Activated naive CD4-positive, alpha-beta T cell (primary cell): Measurements from ENCODE around the gene EPN1.

ENCODE experiments used
- DNase-seq, 4 experiments: peaks; one replicate each; lab custom pipeline; 2025; lab: John Stamatoyannopoulos, UW

EPN1 gene

DNA sequence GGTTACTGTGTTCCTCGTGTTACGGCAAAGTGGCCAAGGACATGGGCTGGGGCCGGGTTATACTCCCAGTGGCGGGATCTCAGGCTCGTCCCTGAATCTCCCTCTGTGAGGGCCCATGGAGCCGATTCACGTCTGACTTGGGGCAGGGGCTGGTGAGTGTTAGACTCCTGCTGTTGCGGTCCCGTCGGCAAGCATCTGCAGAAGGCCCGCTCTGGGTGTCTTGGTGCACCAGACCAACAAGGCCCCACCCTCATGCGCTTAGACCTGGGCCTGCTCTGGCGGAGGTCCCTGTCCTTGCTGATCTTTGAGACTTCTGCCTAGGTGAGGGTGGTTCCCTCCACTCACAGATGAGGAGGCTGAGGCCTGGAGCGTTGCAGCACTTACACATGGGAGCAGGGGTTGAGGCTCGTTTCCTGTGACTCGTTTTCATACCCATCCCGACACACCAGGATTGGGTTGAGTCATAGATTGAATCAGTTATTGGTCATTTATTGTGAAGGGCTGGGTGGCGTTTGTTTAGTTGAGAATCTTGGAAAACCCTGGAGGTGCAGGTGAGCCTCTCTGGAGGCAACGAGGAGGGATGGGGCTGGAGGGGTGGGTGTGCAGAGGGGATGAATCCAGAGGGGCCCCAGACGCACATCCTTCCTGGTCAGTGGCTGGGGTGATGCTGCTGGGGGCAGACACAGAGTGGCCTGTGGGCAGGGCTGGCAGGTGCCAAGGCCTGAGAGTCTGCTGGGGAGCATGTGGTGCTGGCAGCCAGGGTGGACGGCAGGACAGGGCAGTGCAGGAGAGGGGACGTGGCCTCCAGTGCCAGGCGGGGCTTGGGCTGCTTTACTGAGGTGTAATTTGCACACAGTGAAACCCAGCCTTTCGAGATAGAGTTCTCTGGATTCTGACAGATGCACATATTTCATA is 4.6 kb downstream of the EPN1 start:
- no peak for DNase-seq

DNA sequence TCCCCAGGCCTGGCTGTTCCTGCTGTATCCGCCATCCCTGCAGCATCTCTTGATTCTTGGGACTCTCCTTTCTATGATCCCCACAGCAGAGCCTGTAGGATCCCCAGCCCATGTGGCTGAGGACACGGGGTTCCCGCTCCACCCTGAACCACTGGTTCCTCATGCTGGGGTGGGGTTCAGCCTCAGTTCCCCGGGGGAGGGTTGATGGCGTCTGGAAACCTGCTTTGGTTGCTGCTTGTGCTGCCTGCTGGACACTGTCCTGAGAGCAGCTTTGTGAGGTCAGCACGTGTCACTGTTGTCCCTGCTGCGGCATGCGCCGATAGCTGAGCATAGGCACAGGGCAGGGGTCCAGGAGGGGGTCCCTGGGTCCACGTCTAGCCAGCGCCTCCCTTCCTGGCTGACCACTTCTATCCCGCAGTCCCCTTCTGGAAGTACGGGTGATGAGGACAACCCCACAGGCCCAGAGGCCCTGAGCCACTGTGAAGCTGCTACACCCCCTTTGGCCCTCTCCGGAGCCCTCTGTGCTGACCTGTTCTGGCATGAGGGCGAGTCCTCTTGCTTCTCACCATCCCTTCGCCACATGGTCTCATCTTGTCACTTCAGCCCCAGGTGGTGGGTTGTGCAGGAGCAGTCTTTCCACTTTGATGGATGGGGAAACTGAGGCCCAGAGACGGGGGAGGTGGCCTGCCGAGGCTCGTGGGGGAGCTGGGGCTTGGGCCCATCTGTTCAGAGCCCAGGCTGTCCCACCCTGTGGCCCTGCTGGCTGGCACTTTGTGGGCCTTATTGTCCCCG is 5.5 kb downstream of the EPN1 start:
- DNase-seq, result no peak

- no peak for DNase-seq
Observed at GRCh38 chr19:55681131-55682092, 6.4 kb downstream of the EPN1 start.

- DNase-seq, result no peak
Observed at GRCh38 chr19:55683449-55684261, 8.6 kb downstream of the EPN1 start.

- DNase-seq, result no peak
Observed at GRCh38 chr19:55684946-55685681, 10.1 kb downstream of the EPN1 start.

DNA sequence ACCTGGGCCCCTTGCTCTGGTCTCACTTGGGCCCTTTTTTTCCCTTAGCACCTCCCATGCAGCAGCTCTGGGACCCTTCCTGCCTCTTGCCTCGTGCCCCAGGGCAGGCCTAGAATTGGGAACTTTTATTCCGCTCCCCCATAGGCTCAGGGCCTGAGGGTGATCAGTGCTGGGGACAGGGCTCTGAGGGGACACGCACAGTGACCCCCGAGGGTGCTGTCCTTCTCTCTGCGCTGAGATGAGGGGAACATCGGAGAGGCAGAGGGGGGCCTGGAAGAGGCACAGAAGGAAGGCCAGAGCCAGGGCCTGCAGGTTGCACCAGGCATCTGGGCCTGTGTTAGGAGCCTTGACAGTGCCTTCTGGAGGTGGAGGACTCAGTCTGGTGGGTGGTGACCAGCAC is 10.8 kb downstream of the EPN1 start:
- DNase-seq, result no peak

- DNase-seq, result no peak
Observed at GRCh38 chr19:55686311-55687050, 11.5 kb downstream of the EPN1 start.

GRCh38 chr19:55687281-55688201 is 12.5 kb downstream of the EPN1 start:
- DNase-seq, result no peak

DNA sequence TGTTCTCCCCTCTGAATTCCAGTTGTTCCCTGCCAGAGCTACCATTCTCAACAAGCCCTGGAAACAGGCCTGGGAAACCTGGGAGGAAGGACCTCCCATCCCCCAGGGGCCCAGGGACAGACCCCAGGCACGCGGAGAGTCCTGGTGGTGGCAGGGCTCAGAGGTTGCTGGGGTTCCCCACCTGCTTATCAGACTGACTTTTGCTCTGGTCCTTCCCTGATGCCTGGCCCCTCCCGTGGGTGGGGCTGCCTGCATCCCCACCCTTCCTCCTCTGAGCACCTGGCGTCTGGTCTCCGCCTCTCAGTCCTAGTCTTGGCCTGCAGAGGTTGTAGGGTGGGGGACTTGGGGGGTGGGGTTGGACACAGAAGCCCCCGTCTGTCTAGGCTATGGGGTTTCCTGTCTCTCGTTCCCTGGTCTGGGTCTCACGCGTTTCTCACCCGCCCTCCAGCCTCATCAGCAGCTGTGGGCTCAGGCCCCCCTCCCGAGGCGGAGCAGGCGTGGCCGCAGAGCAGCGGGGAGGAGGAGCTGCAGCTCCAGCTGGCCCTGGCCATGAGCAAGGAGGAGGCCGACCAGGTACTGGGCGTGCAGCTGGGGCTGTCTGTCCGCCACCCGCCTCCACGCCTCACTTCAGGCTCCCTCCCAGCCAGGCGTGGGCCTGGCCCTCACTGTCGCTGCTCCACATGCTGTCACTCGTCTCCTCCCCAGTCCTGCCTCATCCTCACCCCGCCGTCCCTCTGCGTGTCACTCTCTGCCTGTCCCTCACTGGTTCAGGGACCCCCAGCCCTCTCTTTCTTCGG is 13.6 kb downstream of the EPN1 start:
- DNase-seq, result no peak

GRCh38 chr19:55689411-55690108 is 14.5 kb downstream of the EPN1 start:
- no peak for DNase-seq

GRCh38 chr19:55690109-55690768 is 15.2 kb downstream of the EPN1 start:
- DNase-seq, result no peak

DNA sequence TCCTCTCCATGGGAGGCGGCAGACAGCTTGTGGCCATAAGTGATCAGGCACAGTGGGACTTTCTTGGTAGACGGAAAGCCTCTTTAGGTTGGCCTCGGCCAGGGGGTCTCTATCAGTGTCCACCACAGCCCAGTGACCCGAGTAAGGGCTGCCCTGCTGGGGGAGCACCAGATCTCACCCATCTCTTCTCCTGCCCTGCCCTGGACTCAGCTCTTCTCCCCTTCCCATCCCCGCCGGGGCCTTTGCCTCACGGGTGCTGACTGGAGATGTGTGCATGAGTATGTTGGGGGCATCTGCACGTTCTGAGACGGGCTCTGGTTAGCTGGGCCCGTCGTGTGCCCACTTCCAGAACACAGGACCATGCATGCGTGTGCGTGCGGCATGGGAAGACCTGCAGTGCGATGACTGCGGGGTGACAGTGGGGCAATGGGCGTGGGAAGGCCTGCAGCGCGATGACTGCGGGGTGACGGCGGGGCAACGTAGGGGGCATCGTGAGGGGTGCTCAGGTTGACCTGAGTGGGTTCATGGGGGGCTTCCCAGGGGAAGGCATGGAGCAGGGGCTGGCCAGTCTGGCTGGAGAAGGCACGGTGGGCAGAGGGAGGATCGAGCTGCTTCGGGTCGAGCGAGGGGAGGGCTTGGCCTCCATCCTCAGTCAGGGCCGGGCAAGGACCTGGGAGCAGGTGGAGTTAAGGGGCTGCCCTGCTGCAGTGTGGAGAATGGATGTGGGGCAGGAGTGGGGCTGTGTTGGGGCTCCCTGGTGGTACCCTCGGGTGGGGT is 15.9 kb downstream of the EPN1 start:
- no peak for DNase-seq

GRCh38 chr19:55691561-55692481 is 16.8 kb downstream of the EPN1 start:
- DNase-seq, result no peak

GRCh38 chr19:55692681-55693081 is 17.7 kb downstream of the EPN1 start:
- DNase-seq, result no peak
